SK-N-SH treated with all-trans-retinoic acid at 6 μM for 48 hours (cell line): Measurements from ENCODE around the gene PEPD.

ENCODE experiments used
- ATAC-seq: fragments of 200-7000 bp; cut with Tn5 transposase; 3 replicates; pipeline ENCODE4 v1.9.1; 2020; ENCODE audit warnings: mild to moderate bottlenecking, moderate library complexity
- ARNTL ChIP-seq: fragments of 450-650 bp; formaldehyde crosslinking; IDR thresholded peaks from 2 replicates; pipeline ENCODE4 v1.5.0; 2020; ENCODE audit warnings: low read depth, mild to moderate bottlenecking, moderate library complexity, borderline replicate concordance
- BACH2 ChIP-seq: fragments of 250-450 bp; sonication (Bioruptor Pico); IDR thresholded peaks from 2 replicates; pipeline ENCODE4 v1.9.0; 2021; ENCODE audit warnings: mild to moderate bottlenecking, borderline replicate concordance
- CSDC2 ChIP-seq: fragments of 250-450 bp; sonication (Bioruptor Pico); IDR thresholded peaks from 2 replicates; pipeline ENCODE4 v1.5.0; 2020; ENCODE audit warnings: mild to moderate bottlenecking, moderate library complexity
- ESRRG ChIP-seq: fragments of 250-450 bp; sonication (Bioruptor Pico); IDR thresholded peaks from 2 replicates; pipeline ENCODE4 v1.6.1; 2021; ENCODE audit warnings: mild to moderate bottlenecking
- GLIS3 ChIP-seq: fragments of 250-450 bp; sonication (Bioruptor Pico); IDR thresholded peaks from 2 replicates; pipeline ENCODE4 v1.5.0; 2020; ENCODE audit warnings: mild to moderate bottlenecking, moderate library complexity
- ISL1 ChIP-seq: fragments of 250-450 bp; sonication (Bioruptor Pico); IDR thresholded peaks from 2 replicates; pipeline ENCODE4 v2.1.2; 2022; ENCODE audit warnings: mild to moderate bottlenecking, moderate library complexity
- PPARA ChIP-seq: fragments of 250-450 bp; sonication (Bioruptor Pico); IDR thresholded peaks from 2 replicates; pipeline ENCODE4 v1.5.0; 2020; ENCODE audit warnings: mild to moderate bottlenecking, borderline replicate concordance
- RARB ChIP-seq: fragments of 250-450 bp; sonication (Bioruptor Pico); IDR thresholded peaks from 2 replicates; pipeline ENCODE4 v1.8.0; 2021; ENCODE audit warnings: mild to moderate bottlenecking, moderate library complexity
- SNAI2 ChIP-seq: fragments of 250-450 bp; sonication (Bioruptor Pico); IDR thresholded peaks from 2 replicates; pipeline ENCODE4 v1.5.0; 2020; ENCODE audit warnings: mild to moderate bottlenecking, moderate library complexity
- TCF4 ChIP-seq: fragments of 250-450 bp; sonication (Bioruptor Pico); IDR thresholded peaks from 2 replicates; pipeline ENCODE4 v1.8.0; 2021; ENCODE audit warnings: mild to moderate bottlenecking, moderate library complexity, borderline replicate concordance
- TOX ChIP-seq: fragments of 250-450 bp; sonication (Bioruptor Pico); IDR thresholded peaks from 2 replicates; pipeline ENCODE4 v1.8.0; 2021; ENCODE audit warnings: mild to moderate bottlenecking, moderate library complexity, borderline replicate concordance
- ZC3H10 ChIP-seq: fragments of 250-450 bp; sonication (Bioruptor Pico); IDR thresholded peaks from 2 replicates; pipeline ENCODE4 v1.5.1; 2021; ENCODE audit warnings: mild to moderate bottlenecking, moderate library complexity
- ZFP3 ChIP-seq: fragments of 250-450 bp; sonication (Bioruptor Pico); IDR thresholded peaks from 2 replicates; pipeline ENCODE4 v1.5.0; 2020; ENCODE audit warnings: mild to moderate bottlenecking, moderate library complexity
- ZNF565 ChIP-seq: fragments of 450-650 bp; formaldehyde crosslinking; conservative IDR thresholded peaks from 2 replicates; pipeline ENCODE4 v1.5.0; 2020; ENCODE audit warnings: low read depth, mild to moderate bottlenecking, moderate library complexity
- ZNF70 ChIP-seq: fragments of 450-650 bp; formaldehyde crosslinking; IDR thresholded peaks from 2 replicates; pipeline ENCODE4 v1.5.0; 2020; ENCODE audit warnings: mild to moderate bottlenecking, moderate library complexity
- ZNF8 ChIP-seq: fragments of 450-650 bp; formaldehyde crosslinking; IDR thresholded peaks from 2 replicates; pipeline ENCODE4 v1.5.0; 2020; ENCODE audit warnings: mild to moderate bottlenecking, moderate library complexity
- TF ChIP-seq, protein P1 (sequence below): fragments of 250-450 bp; sonication (Bioruptor Pico); IDR thresholded peaks from 2 replicates; pipeline ENCODE4 v1.8.0; 2020; ENCODE audit warnings: mild to moderate bottlenecking, moderate library complexity, borderline replicate concordance
- TF ChIP-seq, protein P2 (sequence below): fragments of 250-450 bp; sonication (Bioruptor Pico); IDR thresholded peaks from 2 replicates; pipeline ENCODE4 v1.5.1; 2020; ENCODE audit warnings: low read depth, mild to moderate bottlenecking, moderate library complexity
- TF ChIP-seq, protein P3 (sequence below): fragments of 250-450 bp; sonication (Bioruptor Pico); IDR thresholded peaks from 2 replicates; pipeline ENCODE4 v1.5.1; 2021; ENCODE audit warnings: mild to moderate bottlenecking, moderate library complexity
- TF ChIP-seq, protein P4 (sequence below): fragments of 250-450 bp; sonication (Bioruptor Pico); IDR thresholded peaks from 2 replicates; pipeline ENCODE4 v1.8.0; 2021; ENCODE audit warnings: low read depth, mild to moderate bottlenecking, moderate library complexity, borderline replicate concordance
- TF ChIP-seq, protein P5 (sequence below): fragments of 250-450 bp; sonication (Bioruptor Pico); IDR thresholded peaks from 2 replicates; pipeline ENCODE4 v1.5.0; 2020; ENCODE audit warnings: mild to moderate bottlenecking, moderate library complexity

PEPD gene

DNA sequence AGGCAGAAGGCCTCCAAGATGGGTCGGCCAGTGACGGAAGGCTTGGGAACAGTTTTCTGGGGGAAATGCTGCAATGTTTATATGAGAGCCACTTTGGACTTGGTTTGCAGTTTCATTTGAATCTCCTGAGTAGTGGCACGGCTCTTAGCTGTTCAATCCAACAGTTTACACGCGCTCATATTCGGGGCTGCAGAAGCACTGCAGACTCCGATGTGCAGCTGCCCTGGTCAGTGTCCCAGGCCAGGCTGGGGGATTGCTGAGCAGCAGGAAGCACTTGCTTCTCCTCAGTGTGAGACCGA lies 116.4 kb downstream of the PEPD start:
- no peak for ATAC-seq
- TF ChIP-seq ZNF70 (CRISPR knock-in tag) (no peak), TOX (CRISPR knock-in tag) (no peak), ZFP3 (no peak), BACH2 (CRISPR knock-in tag) (no peak), ZNF8 (CRISPR knock-in tag) (no peak), TCF4 (CRISPR knock-in tag) (no peak), ISL1 (CRISPR knock-in tag) (no peak), RARB (CRISPR knock-in tag) (no peak), ZNF565 (CRISPR knock-in tag) (no peak), GLIS3 (CRISPR knock-in tag) (no peak), CSDC2 (CRISPR knock-in tag) (no peak), PPARA (CRISPR knock-in tag) (no peak)
- TF ChIP-seq, protein P1, sequence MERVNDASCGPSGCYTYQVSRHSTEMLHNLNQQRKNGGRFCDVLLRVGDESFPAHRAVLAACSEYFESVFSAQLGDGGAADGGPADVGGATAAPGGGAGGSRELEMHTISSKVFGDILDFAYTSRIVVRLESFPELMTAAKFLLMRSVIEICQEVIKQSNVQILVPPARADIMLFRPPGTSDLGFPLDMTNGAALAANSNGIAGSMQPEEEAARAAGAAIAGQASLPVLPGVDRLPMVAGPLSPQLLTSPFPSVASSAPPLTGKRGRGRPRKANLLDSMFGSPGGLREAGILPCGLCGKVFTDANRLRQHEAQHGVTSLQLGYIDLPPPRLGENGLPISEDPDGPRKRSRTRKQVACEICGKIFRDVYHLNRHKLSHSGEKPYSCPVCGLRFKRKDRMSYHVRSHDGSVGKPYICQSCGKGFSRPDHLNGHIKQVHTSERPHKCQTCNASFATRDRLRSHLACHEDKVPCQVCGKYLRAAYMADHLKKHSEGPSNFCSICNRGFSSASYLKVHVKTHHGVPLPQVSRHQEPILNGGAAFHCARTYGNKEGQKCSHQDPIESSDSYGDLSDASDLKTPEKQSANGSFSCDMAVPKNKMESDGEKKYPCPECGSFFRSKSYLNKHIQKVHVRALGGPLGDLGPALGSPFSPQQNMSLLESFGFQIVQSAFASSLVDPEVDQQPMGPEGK: no peak
- TF ChIP-seq, protein P2, sequence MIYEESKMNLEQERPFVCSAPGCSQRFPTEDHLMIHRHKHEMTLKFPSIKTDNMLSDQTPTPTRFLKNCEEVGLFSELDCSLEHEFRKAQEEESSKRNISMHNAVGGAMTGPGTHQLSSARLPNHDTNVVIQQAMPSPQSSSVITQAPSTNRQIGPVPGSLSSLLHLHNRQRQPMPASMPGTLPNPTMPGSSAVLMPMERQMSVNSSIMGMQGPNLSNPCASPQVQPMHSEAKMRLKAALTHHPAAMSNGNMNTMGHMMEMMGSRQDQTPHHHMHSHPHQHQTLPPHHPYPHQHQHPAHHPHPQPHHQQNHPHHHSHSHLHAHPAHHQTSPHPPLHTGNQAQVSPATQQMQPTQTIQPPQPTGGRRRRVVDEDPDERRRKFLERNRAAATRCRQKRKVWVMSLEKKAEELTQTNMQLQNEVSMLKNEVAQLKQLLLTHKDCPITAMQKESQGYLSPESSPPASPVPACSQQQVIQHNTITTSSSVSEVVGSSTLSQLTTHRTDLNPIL (CRISPR knock-in tag): no peak
- TF ChIP-seq, protein P3, sequence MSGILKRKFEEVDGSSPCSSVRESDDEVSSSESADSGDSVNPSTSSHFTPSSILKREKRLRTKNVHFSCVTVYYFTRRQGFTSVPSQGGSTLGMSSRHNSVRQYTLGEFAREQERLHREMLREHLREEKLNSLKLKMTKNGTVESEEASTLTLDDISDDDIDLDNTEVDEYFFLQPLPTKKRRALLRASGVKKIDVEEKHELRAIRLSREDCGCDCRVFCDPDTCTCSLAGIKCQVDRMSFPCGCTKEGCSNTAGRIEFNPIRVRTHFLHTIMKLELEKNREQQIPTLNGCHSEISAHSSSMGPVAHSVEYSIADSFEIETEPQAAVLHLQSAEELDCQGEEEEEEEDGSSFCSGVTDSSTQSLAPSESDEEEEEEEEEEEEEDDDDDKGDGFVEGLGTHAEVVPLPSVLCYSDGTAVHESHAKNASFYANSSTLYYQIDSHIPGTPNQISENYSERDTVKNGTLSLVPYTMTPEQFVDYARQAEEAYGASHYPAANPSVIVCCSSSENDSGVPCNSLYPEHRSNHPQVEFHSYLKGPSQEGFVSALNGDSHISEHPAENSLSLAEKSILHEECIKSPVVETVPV (CRISPR knock-in tag): no peak
- TF ChIP-seq, protein P4, sequence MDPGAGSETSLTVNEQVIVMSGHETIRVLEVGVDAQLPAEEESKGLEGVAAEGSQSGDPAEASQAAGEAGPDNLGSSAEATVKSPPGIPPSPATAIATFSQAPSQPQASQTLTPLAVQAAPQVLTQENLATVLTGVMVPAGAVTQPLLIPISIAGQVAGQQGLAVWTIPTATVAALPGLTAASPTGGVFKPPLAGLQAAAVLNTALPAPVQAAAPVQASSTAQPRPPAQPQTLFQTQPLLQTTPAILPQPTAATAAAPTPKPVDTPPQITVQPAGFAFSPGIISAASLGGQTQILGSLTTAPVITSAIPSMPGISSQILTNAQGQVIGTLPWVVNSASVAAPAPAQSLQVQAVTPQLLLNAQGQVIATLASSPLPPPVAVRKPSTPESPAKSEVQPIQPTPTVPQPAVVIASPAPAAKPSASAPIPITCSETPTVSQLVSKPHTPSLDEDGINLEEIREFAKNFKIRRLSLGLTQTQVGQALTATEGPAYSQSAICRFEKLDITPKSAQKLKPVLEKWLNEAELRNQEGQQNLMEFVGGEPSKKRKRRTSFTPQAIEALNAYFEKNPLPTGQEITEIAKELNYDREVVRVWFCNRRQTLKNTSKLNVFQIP (CRISPR knock-in tag): no peak

DNA sequence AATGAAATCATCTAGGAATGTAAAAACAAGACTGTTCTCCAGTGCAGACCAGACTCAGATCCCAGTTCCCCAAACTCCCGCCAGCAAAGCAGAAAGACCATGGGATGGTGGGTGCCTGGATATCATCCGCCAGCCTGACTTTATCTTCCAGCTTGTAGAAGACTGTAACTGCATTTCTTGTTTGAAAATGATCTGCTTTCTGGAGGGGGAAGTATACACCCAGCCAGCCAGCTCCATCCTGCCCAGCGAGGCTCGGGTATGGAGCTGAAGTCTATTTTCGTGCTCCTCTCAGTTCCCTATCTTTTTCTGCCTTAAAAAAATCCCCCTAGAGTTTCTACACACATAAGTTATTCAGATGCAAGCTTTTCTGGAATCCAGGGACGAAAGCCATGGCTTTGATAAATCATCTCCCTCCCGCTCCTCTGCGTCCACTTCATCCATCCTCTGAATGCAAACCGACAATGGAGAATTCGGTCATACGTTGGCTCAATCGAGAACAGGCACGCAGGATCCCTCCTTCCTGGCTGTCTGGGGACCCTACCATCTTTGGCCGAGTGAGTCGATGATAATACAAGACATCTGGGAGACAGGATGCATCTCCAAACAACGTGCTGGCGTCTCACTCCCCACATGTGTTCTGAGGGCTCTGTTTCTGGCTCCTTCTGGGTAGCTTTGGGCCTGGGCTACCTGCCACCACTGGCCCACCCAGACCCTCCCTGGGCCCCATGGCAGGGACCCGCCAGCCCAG lies 116.9 kb downstream of the PEPD start:
- no peak for ATAC-seq
- TF ChIP-seq, protein P1: no peak
- TF ChIP-seq BACH2 (CRISPR knock-in tag) (no peak), SNAI2 (CRISPR knock-in tag) (no peak), GLIS3 (CRISPR knock-in tag) (no peak), ZNF70 (CRISPR knock-in tag) (no peak), PPARA (CRISPR knock-in tag) (no peak), TOX (CRISPR knock-in tag) (no peak), ZC3H10 (CRISPR knock-in tag) (no peak), ARNTL (CRISPR knock-in tag) (no peak), ISL1 (CRISPR knock-in tag) (no peak)
- TF ChIP-seq, protein P3 (CRISPR knock-in tag): no peak
- TF ChIP-seq, all 23 proteins: peak for 0

DNA sequence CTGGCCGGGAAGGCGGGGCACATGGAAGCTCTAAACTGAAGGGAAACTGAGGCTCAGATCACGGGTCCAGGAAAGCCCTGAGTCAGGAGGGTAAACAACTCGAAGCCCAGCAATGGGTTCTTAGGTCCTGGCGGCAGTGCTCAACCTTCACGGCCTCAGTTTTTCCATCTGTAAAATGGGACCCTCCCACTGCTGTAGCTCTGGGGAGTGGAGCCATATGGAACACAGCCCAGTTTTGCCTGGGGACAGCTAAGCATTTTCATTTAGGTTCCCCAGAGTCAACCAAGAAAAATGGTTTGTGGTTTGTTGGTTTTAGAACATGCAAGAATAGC lies 117.7 kb downstream of the PEPD start:
- TF ChIP-seq, protein P5, sequence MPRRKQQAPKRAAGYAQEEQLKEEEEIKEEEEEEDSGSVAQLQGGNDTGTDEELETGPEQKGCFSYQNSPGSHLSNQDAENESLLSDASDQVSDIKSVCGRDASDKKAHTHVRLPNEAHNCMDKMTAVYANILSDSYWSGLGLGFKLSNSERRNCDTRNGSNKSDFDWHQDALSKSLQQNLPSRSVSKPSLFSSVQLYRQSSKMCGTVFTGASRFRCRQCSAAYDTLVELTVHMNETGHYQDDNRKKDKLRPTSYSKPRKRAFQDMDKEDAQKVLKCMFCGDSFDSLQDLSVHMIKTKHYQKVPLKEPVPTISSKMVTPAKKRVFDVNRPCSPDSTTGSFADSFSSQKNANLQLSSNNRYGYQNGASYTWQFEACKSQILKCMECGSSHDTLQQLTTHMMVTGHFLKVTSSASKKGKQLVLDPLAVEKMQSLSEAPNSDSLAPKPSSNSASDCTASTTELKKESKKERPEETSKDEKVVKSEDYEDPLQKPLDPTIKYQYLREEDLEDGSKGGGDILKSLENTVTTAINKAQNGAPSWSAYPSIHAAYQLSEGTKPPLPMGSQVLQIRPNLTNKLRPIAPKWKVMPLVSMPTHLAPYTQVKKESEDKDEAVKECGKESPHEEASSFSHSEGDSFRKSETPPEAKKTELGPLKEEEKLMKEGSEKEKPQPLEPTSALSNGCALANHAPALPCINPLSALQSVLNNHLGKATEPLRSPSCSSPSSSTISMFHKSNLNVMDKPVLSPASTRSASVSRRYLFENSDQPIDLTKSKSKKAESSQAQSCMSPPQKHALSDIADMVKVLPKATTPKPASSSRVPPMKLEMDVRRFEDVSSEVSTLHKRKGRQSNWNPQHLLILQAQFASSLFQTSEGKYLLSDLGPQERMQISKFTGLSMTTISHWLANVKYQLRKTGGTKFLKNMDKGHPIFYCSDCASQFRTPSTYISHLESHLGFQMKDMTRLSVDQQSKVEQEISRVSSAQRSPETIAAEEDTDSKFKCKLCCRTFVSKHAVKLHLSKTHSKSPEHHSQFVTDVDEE (CRISPR knock-in tag): no peak
- TF ChIP-seq, protein P2 (CRISPR knock-in tag): no peak
- TF ChIP-seq, protein P1: no peak
- TF ChIP-seq SNAI2 (CRISPR knock-in tag) (no peak), ESRRG (no peak)
- ATAC-seq: no peak
